Activated T-helper 1 cell treated with anti-CD3 and anti-CD28 coated beads, Interleukin-2, amount 50 U/mL, for 16 hours (primary cell): Measurements from ENCODE around the gene REXO4.
"Not testable (repeated sequence)": the region's sequence is repeated elsewhere in the genome, so short reads cannot be mapped to it uniquely, and the experiment has no call there.

Source experiments
- DNase-seq, 2 donors: peaks; one replicate each; pipeline ENCODE4 v3.0.0-alpha.2; 2020; ENCODE audit warnings: low read depth in 1 of 2, low spot score in 1 of 2

The REXO4 gene

GRCh38 chr9:133389562-133389961 lies 28.2 kb downstream of the REXO4 start:
- DNase-seq, result no peak

- no peak for DNase-seq
Measured at GRCh38 chr9:133389025-133389557, 28.7 kb downstream of the REXO4 start.

- DNase-seq, result no peak
Measured at GRCh38 chr9:133387680-133388079, 30.1 kb downstream of the REXO4 start.

- DNase-seq, result no peak
Measured at GRCh38 chr9:133386338-133386737, 31.5 kb downstream of the REXO4 start.

GRCh38 chr9:133385452-133385851 lies 32.4 kb downstream of the REXO4 start:
- DNase-seq, result no peak

- no peak for DNase-seq
Measured at GRCh38 chr9:133384736-133385321, 33.0 kb downstream of the REXO4 start.

GRCh38 chr9:133383438-133383837 lies 34.4 kb downstream of the REXO4 start:
- DNase-seq, result no peak

- no peak for DNase-seq
Measured at GRCh38 chr9:133382507-133383141, 35.2 kb downstream of the REXO4 start.

GRCh38 chr9:133380734-133381133 lies 37.1 kb downstream of the REXO4 start:
- no peak for DNase-seq

- no peak for DNase-seq
Measured at GRCh38 chr9:133379153-133380086, 38.4 kb downstream of the REXO4 start.

- DNase-seq, result no peak
Measured at GRCh38 chr9:133378408-133378962, 39.3 kb downstream of the REXO4 start.

GRCh38 chr9:133377721-133378216 lies 40.0 kb downstream of the REXO4 start:
- DNase-seq, result no peak

GRCh38 chr9:133377280-133377679 lies 40.5 kb downstream of the REXO4 start:
- not testable (repeated sequence) for DNase-seq

GRCh38 chr9:133375724-133376654 lies 41.8 kb downstream of the REXO4 start, which contains the start of the genes STKLD1 and SURF4:
TSS of gene STKLD1 (plus strand) at chr9:133376366. CDS start at chr9:133376474, 108 bp downstream.
TSS of gene SURF4 (minus strand) at chr9:133376060. CDS start at chr9:133375969, 91 bp downstream.
- peak; percentile 90 to 91 for DNase-seq

GRCh38 chr9:133375116-133375723 lies 42.6 kb downstream of the REXO4 start:
- DNase-seq, result no peak

- DNase-seq, result no peak
Measured at GRCh38 chr9:133374612-133375115, 43.1 kb downstream of the REXO4 start.

- DNase-seq, result no peak
Measured at GRCh38 chr9:133372144-133372543, 45.7 kb downstream of the REXO4 start.

- peak; percentile 34 to 58 for DNase-seq
Measured at GRCh38 chr9:133371261-133371711, 46.5 kb downstream of the REXO4 start.

- DNase-seq, result no peak
Measured at GRCh38 chr9:133370685-133371084, 47.1 kb downstream of the REXO4 start.
